ENCODE data around the gene MIDN. TPM values are rescaled to one million over a fixed set of nuclear protein-coding genes. Genes with fewer than 3 reads are reported as not detected.

MIDN gene
- total RNA-seq, 4 donors from 2014 or later: 89.0 to 153 (median 105) TPM

- peaks cover 45% of the 10 kb centered on the region for H3K36me3 ChIP-seq
- no peak for DNase-seq (ENCODE audit: low spot score in 2 of 2)
- H3K9me3 ChIP-seq: no peaks in the 10 kb centered on the region
- peaks cover 22% of the 10 kb centered on the region for H3K4me1 ChIP-seq
- H3K27ac ChIP-seq: no peak overlapping the region
- TF ChIP-seq EP300 (IDR thresholded peaks at IDR 0.05) (no peak), POLR2A (IDR thresholded peaks at IDR 0.05) (no peak), POLR2AphosphoS5 (IDR thresholded peaks at IDR 0.05) (no peak), CTCF (IDR thresholded peaks at IDR 0.05) (no peak)
- no peak overlapping the region for H3K4me3 ChIP-seq
- no peaks in the 10 kb centered on the region for H3K27me3 ChIP-seq
- 97% methylated on average over 90 of the region's 158 CpGs for WGBS
Measured at GRCh38 chr19:1229056-1229923, 19.1 kb upstream of the MIDN start.

DNA sequence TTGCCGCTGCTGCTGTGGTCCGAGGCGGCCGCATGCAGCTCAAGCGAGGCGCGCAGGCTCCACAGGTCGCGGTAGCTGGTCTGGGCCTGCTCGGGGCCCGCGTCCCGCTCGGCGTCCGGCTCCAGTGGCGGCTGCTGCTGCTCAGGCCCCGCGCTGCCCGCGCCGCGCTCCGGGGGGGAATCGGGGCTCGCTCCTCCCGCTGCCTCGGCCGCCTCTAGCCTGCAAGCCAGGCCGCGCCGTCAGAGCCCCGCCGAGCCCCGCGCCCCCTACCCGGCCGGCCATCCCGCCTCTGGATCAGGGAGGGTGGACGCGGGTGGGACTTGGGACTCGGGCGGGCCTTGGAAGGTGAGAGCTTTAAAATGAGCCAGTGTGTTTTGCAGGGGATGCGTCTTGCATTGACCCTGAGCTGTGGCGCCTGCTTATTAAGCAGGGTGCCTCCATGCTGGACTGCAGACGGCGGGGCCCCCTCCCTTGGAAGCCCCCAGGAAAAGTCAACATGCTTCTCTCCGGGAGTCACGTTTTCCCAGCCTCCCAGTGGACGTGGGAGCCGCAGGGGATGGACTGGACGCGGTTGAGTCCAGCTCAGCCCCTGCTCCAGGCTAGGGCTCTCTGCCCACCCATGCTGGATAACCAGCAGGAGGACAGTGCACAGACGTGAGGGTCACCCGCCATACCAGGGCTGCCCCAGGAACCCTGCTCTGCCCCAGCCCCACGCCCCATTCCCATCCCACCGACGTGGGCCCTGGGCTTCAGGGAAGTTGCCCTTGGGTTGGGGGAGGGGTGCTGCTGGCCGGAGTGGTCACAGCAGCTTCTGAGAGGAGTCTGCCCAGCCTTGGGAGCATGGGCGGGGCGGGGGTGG, 18.2 kb upstream of the MIDN start:
- DNase-seq (ENCODE audit: low spot score in 2 of 2): no peak
- no peak overlapping the region for H3K27ac ChIP-seq
- H3K27me3 ChIP-seq: no peaks in the 10 kb centered on the region
- H3K4me1 ChIP-seq: peaks cover 22% of the 10 kb centered on the region
- H3K9me3 ChIP-seq: no peaks in the 10 kb centered on the region
- peaks cover 36% of the 10 kb centered on the region for H3K36me3 ChIP-seq
- no peak overlapping the region for H3K4me3 ChIP-seq
- TF ChIP-seq POLR2A (IDR thresholded peaks at IDR 0.05): no peak
- no peak for TF ChIP-seq CTCF (IDR thresholded peaks at IDR 0.05)
- TF ChIP-seq POLR2AphosphoS5 (IDR thresholded peaks at IDR 0.05): no peak
- no peak for TF ChIP-seq EP300 (IDR thresholded peaks at IDR 0.05)
- 74% methylated on average over 6 of the region's 61 CpGs for whole genome bisulfite sequencing

GRCh38 chr19:1230783-1231489, 17.4 kb upstream of the MIDN start:
- no peak for DNase-seq (ENCODE audit: low spot score in 2 of 2)
- 80% methylated on average over 4 of the region's 38 CpGs for WGBS
- Histone ChIP-seq H3K27me3 (no peaks in the 10 kb centered on the region), H3K4me3 (no peak overlapping the region), H3K9me3 (no peaks in the 10 kb centered on the region), H3K27ac (no peak overlapping the region), H3K36me3 (peaks cover 28% of the 10 kb centered on the region), H3K4me1 (peaks cover 23% of the 10 kb centered on the region)
- TF ChIP-seq POLR2AphosphoS5 (IDR thresholded peaks at IDR 0.05): no peak
- TF ChIP-seq EP300 (IDR thresholded peaks at IDR 0.05): no peak
- TF ChIP-seq CTCF (IDR thresholded peaks at IDR 0.05): no peak
- TF ChIP-seq POLR2A (IDR thresholded peaks at IDR 0.05): no peak

GRCh38 chr19:1231729-1232637, 16.4 kb upstream of the MIDN start:
- TF ChIP-seq POLR2A (IDR thresholded peaks at IDR 0.05) (no peak), POLR2AphosphoS5 (IDR thresholded peaks at IDR 0.05) (no peak), CTCF (IDR thresholded peaks at IDR 0.05) (no peak)
- no peak overlapping the region for H3K4me3 ChIP-seq
- DNase-seq (ENCODE audit: low spot score in 2 of 2): no peak
- 69% methylated on average over 9 of the region's 15 CpGs for WGBS
- no peaks in the 10 kb centered on the region for H3K9me3 ChIP-seq
- H3K27me3 ChIP-seq: peaks cover 2% of the 10 kb centered on the region
- H3K4me1 ChIP-seq: peaks cover 33% of the 10 kb centered on the region
- no peak overlapping the region for H3K27ac ChIP-seq
- H3K36me3 ChIP-seq: peaks cover 18% of the 10 kb centered on the region

Measured in suprapubic skin (tissue), 4 donors.